ENCODE data around the gene TMEM54.

TMEM54 gene

DNA sequence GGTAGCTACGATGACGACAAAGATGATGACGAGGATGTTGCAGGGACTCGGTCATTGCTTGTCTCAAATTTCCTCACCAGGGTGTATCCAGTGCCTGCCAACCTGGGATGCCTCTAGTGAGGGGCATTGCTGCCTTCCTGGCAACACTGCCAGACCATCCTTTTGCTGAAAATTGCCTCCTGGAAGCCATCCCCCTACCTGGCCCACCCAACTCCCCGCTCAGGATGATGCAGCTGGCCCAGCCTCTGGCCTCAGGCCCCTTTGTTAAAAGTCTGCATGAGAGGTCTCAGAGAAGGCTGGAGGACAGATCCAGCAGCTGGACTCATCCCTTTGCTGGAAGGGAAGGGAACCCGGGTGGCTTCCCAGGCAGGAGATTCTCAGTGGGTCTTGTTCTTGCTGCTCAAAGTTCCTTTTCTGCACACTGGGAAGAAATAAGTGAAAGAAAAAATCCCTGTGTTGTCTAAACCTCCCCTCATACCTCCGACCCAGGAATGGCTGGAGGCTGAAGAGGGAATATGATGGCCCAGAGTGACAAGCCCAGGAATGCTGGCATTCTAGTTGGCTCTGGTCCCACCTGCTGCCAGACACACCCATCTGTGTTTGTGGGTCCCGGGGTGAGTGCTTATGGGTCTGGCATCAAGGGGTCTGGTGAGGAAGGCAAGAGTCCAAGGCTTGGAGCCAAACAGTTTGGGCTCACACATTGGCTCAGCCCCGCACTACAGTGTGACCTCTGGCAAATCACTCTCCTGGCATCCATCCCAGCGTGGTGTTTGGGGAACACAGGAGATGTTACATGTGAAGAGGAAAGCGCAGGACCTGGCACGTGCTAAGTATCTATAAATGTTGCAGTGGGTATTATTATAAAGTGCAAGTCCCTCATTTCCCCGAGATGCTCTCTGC is 23.7 kb downstream of the TMEM54 start:
- no peak for DNase-seq

DNA sequence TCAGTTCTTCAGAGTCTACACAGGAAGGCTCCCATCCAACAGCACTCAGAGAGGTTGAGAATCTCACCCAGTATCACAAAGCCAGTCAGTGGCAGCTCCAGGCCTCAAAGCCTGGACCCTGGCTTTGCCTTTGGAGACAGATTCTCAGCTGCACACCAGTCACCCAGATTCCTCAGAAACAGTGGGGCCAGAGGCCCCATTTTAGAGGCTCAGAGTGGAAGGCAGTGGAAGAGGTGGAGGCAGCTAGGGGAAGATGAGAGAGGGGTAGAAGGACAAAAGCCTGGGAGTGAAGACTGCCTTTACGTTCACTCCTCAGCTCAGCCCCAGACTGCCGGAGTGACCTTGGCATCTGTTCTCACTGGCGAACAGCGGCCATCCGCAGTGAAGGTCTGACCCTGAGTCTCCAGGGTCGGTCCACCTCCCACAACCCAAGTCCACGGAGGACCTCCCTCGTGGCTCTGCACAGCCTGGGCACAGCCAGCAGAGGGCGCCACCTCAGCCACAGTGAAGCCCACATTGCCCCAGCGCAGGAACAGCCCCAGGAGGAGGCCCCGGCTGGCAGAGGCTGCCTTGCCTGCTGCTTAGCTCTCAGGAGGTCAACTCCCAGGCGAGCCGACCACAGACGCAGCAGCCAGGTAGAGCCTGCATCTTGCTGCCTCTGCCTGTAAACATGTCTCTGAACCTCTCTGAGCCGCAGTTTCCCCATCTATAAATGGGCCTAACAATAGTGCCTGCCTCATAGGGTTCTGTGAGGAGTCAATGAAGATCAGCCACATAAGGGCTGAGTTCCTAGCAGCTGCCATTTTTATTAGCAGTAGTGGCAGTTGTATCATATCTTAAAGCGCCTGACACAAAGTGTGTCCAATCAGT is 24.6 kb downstream of the TMEM54 start:
- DNase-seq, result no peak

DNA sequence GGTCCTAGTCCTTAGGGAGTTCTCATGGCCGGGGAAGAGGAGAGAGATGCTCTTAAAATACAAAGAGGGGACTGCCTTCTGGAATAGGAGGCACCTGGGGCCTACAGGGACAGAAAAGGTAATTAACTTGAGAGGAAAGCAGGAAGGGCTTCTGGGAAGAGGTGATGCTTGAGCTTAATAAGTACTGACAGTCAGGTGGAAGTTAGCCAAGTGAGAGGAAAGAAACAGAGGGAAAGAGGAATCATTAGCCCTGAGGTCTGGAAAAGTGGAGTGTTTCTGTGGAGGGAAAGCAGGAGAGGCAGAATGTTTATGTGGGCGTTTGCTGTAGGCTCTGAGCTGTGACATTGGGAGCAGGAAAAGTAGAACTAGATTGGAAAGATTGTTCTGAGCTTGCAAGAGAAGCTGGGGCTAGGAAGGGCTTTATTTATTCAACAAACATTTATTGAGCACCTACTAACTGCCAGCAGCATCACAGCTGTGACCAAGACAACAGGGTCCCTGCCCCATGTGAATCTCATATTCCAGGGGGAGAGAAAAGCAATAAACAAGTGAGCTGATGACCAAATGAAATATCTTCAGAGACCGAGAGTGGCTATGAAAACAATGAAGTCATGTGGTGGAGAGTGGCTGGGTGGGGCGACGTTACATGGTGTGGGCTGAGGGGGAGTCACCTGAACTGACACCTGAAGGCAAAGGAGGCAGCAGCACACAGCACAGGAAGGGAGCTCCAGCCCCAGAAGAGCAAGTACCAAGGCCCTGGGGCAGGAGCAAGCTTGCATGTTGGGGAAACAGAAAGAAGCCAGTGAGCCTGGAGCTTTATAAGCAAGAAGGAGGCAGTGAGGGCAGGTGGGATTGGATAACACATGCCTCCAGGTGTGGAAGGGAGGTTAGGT is 26.1 kb downstream of the TMEM54 start:
- no peak for DNase-seq

DNA sequence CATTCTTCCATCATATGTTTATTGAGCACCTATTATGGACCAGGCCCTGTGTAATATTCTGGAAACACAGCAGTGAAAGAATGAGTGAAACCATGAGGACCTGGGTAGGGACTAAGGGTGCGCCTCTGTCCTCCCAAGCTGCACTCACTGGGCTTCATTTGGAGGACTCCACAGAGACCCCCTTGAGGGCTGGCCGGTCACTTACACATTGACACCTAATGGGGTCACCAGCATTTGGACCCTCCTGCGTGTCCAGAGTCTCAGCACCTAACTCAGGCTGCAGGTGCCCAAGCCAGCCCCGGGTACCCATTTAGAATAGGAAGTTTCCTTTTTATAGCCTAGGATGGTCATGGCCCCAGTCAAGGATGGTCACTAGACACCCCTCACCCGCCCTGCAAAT is 27.7 kb downstream of the TMEM54 start:
- DNase-seq, result no peak

DNA sequence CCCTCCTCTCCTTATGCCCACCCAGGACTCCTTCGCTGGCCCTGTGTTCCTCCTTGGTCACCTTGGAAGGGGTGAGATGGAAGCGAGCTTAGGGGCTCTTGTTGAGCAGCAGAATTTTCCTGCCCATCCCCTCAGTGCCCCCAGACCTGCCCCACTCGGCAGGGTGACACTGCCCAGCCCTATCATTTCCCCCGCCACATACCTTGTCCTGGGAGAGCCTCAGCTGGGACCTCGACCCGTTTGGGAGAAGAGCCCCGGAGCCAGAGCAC is 29.1 kb downstream of the TMEM54 start:
- DNase-seq, result no peak

DNA sequence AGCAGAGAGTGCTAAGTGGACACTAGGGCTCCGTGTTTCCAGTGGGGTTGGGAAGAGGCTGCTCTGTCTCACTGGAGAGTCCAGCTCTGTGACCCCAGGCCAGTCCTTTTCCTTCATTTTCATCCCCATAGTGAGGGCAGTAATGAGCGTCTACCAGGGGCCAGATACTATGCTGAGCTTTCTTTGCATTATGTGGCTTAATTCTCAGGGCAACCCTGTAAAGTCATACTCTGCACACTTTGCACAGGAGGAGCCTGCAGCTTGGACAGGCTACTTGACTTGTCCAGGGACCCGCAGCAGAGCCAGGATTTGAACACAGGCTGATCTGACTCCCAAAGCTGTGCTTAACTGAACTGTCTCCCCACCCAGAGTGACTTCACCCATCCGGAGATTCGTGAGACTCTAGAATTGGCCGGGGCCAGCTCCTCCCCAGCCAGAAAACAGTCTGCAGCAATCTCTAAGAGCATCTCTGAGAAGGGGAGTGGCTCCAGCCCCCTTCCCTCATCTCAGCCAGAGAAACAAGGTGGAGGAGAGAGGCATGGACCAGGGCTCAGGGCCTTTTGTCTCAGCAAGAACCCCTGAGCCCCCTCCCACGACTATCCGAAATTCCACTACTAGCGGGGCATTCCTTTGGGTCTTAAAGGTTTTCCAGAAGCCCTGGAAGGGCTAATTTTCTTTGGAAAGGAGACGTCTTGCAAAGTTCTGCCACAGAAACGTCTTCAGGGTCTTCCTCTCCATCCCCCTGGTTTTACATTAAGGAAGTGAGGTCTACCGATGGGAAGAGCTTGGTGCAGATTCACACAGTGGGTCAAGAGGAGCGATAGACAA is 29.6 kb downstream of the TMEM54 start:
- peak; percentile 30 for DNase-seq

DNA sequence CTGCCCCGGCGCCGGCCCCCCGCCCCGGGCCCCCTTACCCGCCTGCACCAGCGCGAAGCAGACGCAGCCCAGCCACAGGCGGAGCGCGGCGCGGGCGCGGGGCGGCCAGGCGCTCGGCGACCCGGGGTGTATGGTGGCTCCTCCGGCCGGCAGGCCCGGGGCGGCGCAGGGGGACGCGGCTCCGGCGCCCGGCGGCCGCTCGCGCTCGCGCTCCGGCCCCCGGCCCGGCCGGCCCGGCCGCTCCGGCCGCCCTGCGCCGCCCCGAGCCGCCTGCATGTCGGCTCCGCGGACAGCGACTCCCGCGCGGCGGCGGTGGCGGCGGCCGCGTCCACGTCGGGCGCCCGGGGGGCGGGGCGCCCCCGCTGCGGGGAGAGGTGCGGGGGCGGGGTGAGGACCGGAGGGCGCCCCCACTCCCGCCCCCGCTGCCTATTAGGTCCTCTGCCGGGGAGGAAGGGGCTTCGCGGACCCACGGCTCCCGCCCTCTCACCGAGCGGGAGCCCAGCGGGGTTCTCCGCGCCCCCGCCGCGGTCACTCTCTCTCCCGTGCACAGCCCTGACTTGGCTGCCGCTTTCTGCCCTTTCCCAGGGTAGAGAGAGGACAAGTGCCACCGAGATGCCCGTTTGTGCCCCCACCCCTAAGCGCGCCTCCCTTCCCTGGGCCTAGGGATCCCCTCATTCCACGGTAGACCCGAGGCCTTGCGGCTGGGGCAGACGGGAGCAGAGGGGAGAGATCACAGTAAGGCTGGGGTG is 30.4 kb downstream of the TMEM54 start, which contains the start of gene FNDC5:
Gene FNDC5 (minus strand): TSS at position 298 of the 749 bp plus-strand sequence.
- DNase-seq, result no peak

DNA sequence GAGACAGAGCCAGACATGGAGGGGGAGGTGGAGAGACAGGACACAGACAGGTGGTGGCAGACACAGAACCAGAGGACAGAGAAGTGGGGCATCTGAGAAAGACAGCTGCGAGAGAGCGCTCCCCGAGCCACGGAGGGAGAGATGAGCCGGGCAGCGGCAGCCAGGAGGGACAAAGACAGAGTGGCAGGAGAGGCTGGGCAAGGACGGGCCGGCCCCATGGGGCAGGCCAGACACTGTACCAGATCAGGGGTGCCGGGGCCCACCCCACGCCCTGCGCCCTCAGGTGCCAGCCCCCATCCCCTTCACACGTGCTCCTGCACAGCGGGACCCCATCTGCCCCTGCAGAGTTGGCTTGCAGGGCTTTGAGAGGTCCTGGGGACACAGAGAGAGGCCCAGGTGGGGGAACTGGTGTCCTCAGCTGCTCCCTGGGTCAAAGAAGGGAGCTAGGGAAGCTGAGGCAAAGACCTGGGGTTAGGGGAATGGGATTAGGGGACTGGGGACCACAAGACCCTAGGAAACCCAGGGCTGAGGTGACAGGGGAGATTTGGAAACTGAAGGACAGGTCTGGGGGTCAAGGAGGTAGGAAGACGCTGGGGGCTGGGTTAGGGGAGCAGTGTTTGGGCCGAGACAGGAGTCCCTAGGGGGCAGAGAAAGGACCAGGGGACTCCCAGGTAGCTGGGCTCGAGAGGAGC is 31.1 kb downstream of the TMEM54 start:
- no peak for DNase-seq

DNA sequence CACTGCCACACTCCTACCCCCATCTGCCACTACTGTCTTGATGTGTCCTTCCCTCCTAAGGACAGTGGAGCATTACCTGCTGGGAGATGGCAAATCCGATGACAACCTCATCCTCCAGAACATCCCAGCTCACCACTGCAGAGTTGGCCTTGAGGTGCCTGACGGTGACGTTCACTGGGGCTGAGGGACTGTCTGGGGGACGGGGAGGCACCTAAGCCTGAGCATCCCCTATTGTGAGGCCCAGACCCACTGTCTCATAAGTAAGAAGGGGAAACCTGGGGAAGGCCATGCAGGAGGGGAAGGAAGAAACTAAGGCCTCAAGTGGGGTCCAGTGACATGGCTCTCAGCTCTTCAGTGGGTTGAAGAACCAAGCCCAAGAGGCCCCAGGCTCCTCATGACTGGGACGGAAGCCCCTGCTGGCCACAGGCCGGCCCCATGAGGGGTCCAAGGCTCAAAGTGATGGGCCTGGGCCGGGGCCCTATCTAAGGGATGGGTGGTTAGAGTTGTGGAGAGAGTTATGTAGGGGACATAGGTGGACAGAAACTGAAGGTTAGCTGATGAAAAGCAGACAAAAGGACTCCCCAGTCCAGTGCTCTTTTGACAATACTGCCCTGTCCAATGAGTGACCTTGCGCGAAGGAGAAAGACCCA is 32.3 kb downstream of the TMEM54 start:
- DNase-seq, result no peak

DNA sequence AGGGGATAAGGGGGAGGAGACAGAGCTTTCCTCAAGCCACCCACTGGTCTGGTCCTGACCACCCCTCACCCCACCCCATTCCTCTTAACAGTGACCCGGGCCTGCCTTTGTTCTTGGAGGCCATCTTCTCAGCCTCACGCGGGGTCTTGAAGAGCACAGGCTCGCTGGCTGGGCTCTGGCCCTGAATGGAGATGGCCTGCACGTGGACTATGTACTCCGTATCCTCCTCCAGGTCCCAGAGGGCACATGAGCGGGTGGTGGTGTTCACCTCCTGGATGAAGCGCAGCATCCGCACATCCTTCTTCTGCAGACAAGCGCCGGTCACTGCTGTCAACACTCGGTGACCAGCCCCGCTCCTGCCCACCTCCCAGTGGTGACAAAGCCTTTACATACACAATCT is 33.1 kb downstream of the TMEM54 start:
- no peak for DNase-seq

DNA sequence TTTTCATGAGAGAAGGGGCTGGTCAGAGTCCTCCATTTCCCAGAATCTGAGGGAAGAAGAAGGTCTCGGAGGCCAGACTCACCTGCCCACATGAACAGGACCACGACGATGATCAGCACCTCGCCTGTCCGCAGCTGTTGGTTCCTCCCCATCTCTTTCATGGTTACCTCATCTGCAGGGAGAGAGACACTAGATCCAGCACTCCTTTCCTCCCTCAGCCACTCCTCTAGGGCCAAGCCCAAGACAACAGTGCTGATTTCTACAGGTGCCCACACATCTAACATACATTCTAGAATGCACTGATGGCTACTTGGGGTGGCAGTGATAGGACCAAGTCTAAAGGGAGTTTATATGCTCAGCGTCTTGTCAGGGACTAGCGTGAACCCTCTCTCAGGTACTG is 33.5 kb downstream of the TMEM54 start:
- no peak for DNase-seq

DNA sequence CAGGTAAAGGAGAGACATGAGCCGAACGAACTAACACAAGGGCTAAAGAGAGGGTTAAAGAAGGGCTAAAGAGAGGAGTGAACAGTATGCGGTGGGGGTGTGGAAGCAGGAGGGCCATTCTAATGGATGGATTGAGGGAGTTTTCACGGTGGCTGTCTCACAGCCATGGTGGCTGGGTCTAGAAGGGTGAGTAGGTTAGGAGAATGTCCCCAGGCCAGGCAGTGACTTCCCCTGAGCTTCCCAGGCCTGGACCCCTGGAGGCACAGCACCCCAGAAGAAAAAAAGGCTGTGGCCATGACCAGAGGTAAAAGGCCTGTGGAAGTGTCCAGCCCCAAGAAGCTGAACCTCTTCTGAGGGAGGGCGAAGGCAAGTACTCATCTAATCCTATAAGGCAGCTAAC is 34.0 kb downstream of the TMEM54 start:
- no peak for DNase-seq

DNA sequence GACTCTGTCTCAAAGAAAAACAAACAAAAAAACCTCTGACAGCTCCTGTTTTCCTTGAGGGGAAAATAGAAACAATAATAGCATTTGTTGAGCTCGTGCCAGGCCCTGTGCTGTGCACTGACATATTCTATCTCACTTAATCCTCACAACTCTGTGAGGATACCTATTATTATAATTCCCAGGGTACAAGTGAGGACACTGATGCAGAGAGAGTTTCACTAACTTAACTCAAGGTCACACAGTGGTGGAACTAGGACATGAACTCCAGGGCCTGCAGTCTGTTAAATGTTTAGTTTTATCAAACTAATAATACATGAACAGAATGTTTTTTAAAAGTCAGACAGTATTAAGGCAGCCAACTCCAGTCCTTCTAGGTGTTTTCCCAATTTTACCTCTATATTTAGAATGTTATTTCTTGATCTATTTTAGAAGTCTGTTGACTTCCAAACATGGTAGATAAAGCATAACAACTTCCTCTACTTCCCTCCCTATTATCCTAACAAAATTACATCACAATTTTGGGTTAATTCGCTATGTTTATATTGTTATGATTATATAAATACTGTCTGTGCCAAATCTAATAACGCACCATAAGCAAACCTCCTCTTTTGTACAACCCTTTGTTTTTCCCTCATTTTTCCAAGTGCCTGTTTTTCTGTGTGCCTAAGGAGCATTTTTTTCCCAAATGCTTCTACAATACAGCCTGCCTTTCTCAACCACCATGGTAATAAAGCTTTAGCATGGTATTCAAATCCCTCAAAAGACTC is 35.4 kb downstream of the TMEM54 start:
- DNase-seq, result no peak

DNA sequence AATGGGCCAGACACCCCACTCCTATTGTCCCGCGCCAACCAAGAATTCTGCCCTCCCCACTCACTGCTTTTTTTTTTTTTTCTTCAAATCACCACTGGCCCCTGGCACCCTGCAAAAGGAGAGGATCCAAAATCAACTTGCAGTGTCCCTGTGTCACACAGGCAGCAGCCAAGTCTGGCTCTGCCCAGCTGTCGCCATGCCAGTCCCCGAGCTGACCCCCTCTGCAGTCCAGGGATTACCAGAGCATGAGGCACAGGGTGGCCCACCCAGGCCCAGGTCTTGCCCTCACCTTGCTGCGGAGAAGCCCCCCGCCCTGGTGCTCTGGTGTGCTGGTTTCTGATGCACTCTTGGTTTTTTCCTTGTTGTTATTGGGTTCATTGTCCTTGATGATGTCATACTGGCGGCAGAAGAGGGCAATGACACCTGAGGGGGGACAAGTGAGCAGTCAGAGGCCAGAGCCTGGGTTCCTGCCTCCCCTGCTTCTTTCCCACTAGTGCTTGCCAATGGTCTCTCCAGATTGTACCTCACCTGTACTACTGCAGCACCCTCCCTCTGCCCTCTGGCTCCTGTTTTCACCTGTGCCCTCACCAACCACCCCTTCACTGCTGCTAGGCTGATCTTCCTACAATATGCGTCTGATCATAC is 36.7 kb downstream of the TMEM54 start:
- DNase-seq, result no peak

DNA sequence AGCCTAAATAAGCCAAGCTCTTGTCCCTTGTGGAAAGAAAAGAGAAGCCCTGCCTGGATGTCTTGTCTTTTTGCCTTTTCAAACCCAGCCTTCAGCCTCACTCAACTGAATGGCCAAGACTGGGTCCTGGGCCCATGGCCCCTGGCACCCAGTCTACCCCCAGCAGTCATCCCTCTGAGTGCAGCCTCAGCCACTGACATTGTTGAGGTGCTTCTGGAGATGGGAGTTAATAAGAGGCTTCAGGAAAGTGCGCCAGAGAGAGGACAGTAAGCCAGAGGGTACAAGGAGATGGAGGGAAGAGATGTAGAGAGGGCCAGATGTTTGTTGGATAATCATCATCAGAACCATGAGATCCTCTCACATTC is 37.3 kb downstream of the TMEM54 start:
- DNase-seq, result no peak

DNA sequence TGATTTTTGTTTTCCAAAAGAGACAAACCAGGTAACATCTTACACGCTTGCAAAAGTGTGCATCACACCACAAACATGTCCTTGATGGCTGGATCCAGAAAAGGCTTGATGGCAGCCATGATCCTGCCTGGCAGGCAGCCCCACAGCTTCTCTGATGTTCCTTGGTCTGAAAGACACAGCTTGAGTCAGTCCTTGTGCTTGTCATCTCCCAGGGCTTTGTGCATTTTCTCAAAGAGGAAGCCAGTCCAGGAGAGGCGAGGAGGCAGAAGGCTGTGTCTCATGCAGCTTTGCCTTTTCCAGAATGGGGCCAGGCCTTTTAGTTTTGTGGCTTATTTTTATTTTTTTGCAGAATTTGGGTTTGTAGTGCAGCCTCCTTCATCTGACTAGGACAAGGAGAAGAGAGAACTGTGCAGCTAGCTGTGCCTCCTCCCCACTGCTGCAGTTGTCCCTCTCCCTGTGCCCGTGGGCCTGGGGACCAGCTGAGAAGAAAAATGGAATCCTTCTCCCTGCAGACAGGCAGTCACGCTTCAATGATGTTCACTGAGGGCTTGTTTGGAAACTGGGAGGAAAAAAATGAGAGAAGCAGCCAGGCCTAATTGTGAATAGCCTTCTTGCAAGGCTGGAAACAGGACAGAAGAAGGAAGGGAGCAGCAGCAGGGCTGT is 37.8 kb downstream of the TMEM54 start:
- no peak for DNase-seq

DNA sequence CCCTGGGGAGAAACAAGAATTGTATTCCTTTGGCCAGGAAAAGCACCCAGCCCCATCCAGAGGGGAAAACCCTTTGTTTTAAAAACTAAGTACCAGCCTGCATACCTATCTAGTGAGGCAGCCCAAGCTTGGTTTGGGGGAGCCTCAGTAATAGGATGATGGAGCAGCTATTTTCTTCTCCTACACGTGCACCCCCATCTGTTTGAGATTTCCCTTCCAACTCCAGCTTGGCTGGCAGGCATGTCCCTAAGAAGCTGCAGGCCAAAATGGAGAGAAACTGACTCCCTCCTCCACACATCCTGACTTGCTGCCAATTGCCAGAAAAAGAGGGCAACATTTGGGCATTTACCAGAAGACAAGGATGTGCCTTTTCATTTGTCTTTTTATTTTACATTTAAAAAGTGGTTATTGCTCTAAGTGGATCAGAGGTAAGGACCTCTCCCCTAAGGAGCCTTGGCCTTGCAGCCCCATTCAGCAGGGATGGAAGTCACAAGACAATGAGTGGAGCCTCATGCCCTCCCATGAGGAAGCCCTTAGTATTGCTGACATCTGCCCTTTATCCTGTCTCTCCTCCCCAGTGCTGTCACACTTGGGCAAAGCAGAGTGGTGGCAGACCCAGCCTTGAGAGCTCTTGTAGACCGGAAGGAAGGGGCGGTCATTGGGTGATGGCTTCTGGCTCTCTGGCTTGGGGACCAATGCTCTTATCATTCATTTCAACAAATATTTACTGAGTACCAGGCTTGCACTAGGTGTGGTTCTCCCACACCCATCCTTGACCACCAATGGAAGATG is 39.1 kb downstream of the TMEM54 start:
- no peak for DNase-seq

DNA sequence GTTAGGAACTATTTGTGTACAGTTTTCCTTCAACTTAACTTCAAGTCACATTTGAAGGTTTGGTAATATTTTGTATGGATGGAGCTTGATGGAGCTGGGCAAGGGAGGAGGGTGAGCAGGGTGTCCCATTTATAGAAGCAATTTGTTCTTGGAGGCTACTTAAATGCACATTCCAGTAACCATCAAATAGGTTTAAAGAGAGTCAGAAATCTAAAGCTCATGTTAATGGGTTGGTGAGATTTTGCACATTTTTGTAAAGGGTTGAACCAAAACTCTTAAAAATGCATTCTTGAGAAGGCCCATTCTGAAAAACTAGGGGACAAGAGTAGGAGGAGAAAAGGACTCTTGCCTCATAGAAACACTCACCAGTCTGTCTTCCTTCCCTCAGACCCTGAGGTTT is 40.6 kb downstream of the TMEM54 start:
- DNase-seq, result no peak

All from NCI-H2227 treated with DMSO at 0.1 percent for 48 hours (cell line).